ENCODE measurements around the gene FILIP1.

- TF ChIP-seq CTCF (IDR thresholded peaks at IDR 0.05), result no peak
- TF ChIP-seq POLR2A (IDR thresholded peaks at IDR 0.05), result no peak
- no peak for TF ChIP-seq EP300 (IDR thresholded peaks at IDR 0.05)
These were observed 8.2 kb upstream of the FILIP1 start for GRCh38 chr6:75501756-75502155.

All from ovary (tissue), 3 donors.